ENCODE results near the gene GPC6.

Gene GPC6

GRCh38 chr13:93775507-93776108 lies 549.0 kb downstream of the GPC6 start:
- H3K36me3 ChIP-seq (ENCODE audit: control insufficient read depth in 2 of 2, insufficient read depth in 1 of 2, low read length in 2 of 2) = no peaks in the 10 kb centered on the region
- CTCF ChIA-PET = no interaction called here
- TF ChIP-seq ZBTB48 (tag by site-specific recombination; IDR thresholded peaks at IDR 0.05) = no peak
- no peak for TF ChIP-seq KLF1 (tag by site-specific recombination; IDR thresholded peaks at IDR 0.05)
- TF ChIP-seq ZNF658 (tag by site-specific recombination; IDR thresholded peaks at IDR 0.05) = no peak
- TF ChIP-seq ZNF488 (tag by site-specific recombination; IDR thresholded peaks at IDR 0.05) = no peak
- H3K4me3 ChIP-seq (ENCODE audit: low read depth, low read length) = no peak overlapping the region
- H3K27ac ChIP-seq (ENCODE audit: extremely low read depth, low read depth, low read length) = no peak overlapping the region
- no peaks in the 10 kb centered on the region; the same call in 1 of the 2 replicates for H3K4me1 ChIP-seq (ENCODE audit: control insufficient read depth, insufficient read depth, low read length)
- POLR2A ChIA-PET = no interaction called here
- H3K9me3 ChIP-seq (ENCODE audit: control insufficient read depth, insufficient read depth, low read depth, low read length) = no peaks in the 10 kb centered on the region

- TF ChIP-seq ZNF596 (tag by site-specific recombination; IDR thresholded peaks at IDR 0.05) = no peak
- H3K9me3 ChIP-seq (ENCODE audit: control insufficient read depth, insufficient read depth, low read depth, low read length) = no peaks in the 10 kb centered on the region
- H3K36me3 ChIP-seq (ENCODE audit: control insufficient read depth in 2 of 2, insufficient read depth in 1 of 2, low read length in 2 of 2) = no peaks in the 10 kb centered on the region
- CTCF ChIA-PET = no interaction called here
- no peaks in the 10 kb centered on the region; the same call in 1 of the 2 replicates for H3K4me1 ChIP-seq (ENCODE audit: control insufficient read depth, insufficient read depth, low read length)
- no peak overlapping the region for H3K4me3 ChIP-seq (ENCODE audit: low read depth, low read length)
- POLR2A ChIA-PET = no interaction called here
- H3K27ac ChIP-seq (ENCODE audit: extremely low read depth, low read depth, low read length) = no peak overlapping the region
Observed at GRCh38 chr13:93776936-93777335, 550.3 kb downstream of the GPC6 start.

GRCh38 chr13:93777504-93777903 lies 550.9 kb downstream of the GPC6 start:
- Histone ChIP-seq H3K9me3 (ENCODE audit: control insufficient read depth, insufficient read depth, low read depth, low read length) (no peaks in the 10 kb centered on the region), H3K36me3 (ENCODE audit: control insufficient read depth in 2 of 2, insufficient read depth in 1 of 2, low read length in 2 of 2) (no peaks in the 10 kb centered on the region), H3K4me3 (ENCODE audit: low read depth, low read length) (no peak overlapping the region), H3K4me1 (ENCODE audit: control insufficient read depth, insufficient read depth, low read length) (no peaks in the 10 kb centered on the region; the same call in 1 of the 2 replicates), H3K27ac (ENCODE audit: extremely low read depth, low read depth, low read length) (no peak overlapping the region)
- POLR2A ChIA-PET = no interaction called here
- CTCF ChIA-PET = interaction anchor here (0.6 kb wide), 1 partner anchor 529 kb away, joined by 3 read pairs; no protein-coding TSS in a partner anchor
- TF ChIP-seq ZNF174 (tag by site-specific recombination; IDR thresholded peaks at IDR 0.05) (no peak), KLF16 (tag by site-specific recombination; IDR thresholded peaks at IDR 0.05) (no peak), ZBTB44 (tag by site-specific recombination; IDR thresholded peaks at IDR 0.05) (no peak), ZSCAN5A (tag by site-specific recombination; IDR thresholded peaks at IDR 0.05) (no peak), REST (tag by site-specific recombination; IDR thresholded peaks at IDR 0.05) (no peak), ZNF184 (tag by site-specific recombination; IDR thresholded peaks at IDR 0.05) (no peak), ZNF747 (tag by site-specific recombination; IDR thresholded peaks at IDR 0.05) (no peak), ZNF473 (tag by site-specific recombination; IDR thresholded peaks at IDR 0.05) (no peak)
